K562 (cell line): Measurements from ENCODE around the gene GSTO2. TPM values are rescaled to one million over a fixed set of nuclear protein-coding genes. Genes with fewer than 3 reads are reported as not detected.

ENCODE experiments used
- DPF2 ChIP-seq: fragments of 450-650 bp; IDR thresholded peaks from 2 replicates; pipeline ENCODE4 v1.6.1; 2016
- FOXP1 ChIP-seq: sonication (generic); formaldehyde crosslinking; IDR thresholded peaks from 2 replicates; pipeline ENCODE4 v1.8.0; 2022; ENCODE audit warnings: mild to moderate bottlenecking, missing genetic modification reagents
- HIVEP1 ChIP-seq: fragments of 250-450 bp; sonication (Bioruptor Pico); IDR thresholded peaks from 2 replicates; pipeline ENCODE4 v1.4.0; 2020; ENCODE audit warnings: mild to moderate bottlenecking
- HNRNPUL1 ChIP-seq: fragments of 200-400 bp; formaldehyde crosslinking; IDR thresholded peaks from 2 replicates; pipeline ENCODE4 v1.6.1; 2017; ENCODE audit warnings: low read length
- L3MBTL2 ChIP-seq: fragments of 450-650 bp; IDR thresholded peaks from 2 replicates; pipeline ENCODE4 v1.6.1; 2016; ENCODE audit warnings: mild to moderate bottlenecking, moderate library complexity
- MYBL2 ChIP-seq, 2 experiments: fragments of 450-650 bp in 1 of 2; sonication (generic) in 1 of 2; formaldehyde crosslinking in 1 of 2; IDR thresholded peaks; 2 replicates each; pipeline versions ENCODE4 v1.6.1 to v1.8.1; 2017 to 2022; ENCODE audit warnings: borderline replicate concordance in 1 of 2, inconsistent platforms in 1 of 2, low read depth in 1 of 2, mild to moderate bottlenecking in 1 of 2, missing genetic modification reagents in 1 of 2, moderate library complexity in 1 of 2
- PHB2 ChIP-seq: fragments of 450-650 bp; IDR thresholded peaks from 2 replicates; pipeline ENCODE4 v1.6.1; 2017; ENCODE audit warnings: low read depth
- SRSF9 ChIP-seq: fragments of 200-400 bp; formaldehyde crosslinking; IDR thresholded peaks from 2 replicates; pipeline ENCODE4 v1.6.1; 2017; ENCODE audit warnings: low read depth, low read length, borderline replicate concordance
- ZBTB9 ChIP-seq: fragments of 450-650 bp; formaldehyde crosslinking; IDR thresholded peaks from 2 replicates; pipeline ENCODE4 v1.4.0; 2020; ENCODE audit warnings: mild to moderate bottlenecking, moderate library complexity
- ZNF518B ChIP-seq: fragments of 250-450 bp; sonication (Bioruptor Pico); IDR thresholded peaks from 2 replicates; pipeline ENCODE4 v1.5.0; 2021; ENCODE audit warnings: mild to moderate bottlenecking, moderate library complexity
- ZNF586 ChIP-seq: fragments of 450-650 bp; formaldehyde crosslinking; conservative IDR thresholded peaks from 2 replicates; pipeline ENCODE4 v1.4.0; 2020; ENCODE audit warnings: mild to moderate bottlenecking, moderate library complexity
- polyA plus RNA-seq, 8 experiments: library from polyadenylated mRNA; depleted of rRNA in 4 of 8; stranded (reverse) in 5 of 8; unstranded in 3 of 8; fragments of >200 nt; fragmentation: Nextera tagmentation in 2 of 8; fragmentation: Illumina TruSeq in 1 of 8; extraction: Ambion mirVana in 2 of 8; extraction: Trizol in 1 of 8; gene quantifications; 2 replicates each; pipeline versions ENCODE4 v1.2.1 to v1.2.3, GENCODE V29; 2011 to 2014; ENCODE audit warnings: inconsistent platforms in 1 of 8, missing spikeins in 1 of 8
- total RNA-seq, 7 experiments: library from RNA; depleted of rRNA in 6 of 7; stranded (reverse); fragments of >200 nt in 6 of 7; fragmentation: Illumina TruSeq in 2 of 7; extraction: Trizol in 2 of 7; gene quantifications; 2 replicates each; pipeline versions ENCODE4 v1.2.1 to v1.2.3, GENCODE V29; 2011 to 2021; ENCODE audit warnings: low replicate concordance in 1 of 7
- TF ChIP-seq, protein P1 (sequence below): IDR thresholded peaks from 2 replicates; pipeline ENCODE4 v1.6.1; 2012; ENCODE audit warnings: low read depth, low read length, improper control_type of control experiment, borderline replicate concordance
- TF ChIP-seq, protein P2 (sequence below): fragments of 250-450 bp; sonication (Bioruptor Pico); IDR thresholded peaks from 2 replicates; pipeline ENCODE4 v1.4.0; 2020

Gene GSTO2
- total and polyA plus RNA-seq, 9 of the 15 experiments (the other 6 are each of a cell fraction or from before 2014, with no cell fraction given), result 0.18 to 1.8 (median 0.90) TPM

DNA sequence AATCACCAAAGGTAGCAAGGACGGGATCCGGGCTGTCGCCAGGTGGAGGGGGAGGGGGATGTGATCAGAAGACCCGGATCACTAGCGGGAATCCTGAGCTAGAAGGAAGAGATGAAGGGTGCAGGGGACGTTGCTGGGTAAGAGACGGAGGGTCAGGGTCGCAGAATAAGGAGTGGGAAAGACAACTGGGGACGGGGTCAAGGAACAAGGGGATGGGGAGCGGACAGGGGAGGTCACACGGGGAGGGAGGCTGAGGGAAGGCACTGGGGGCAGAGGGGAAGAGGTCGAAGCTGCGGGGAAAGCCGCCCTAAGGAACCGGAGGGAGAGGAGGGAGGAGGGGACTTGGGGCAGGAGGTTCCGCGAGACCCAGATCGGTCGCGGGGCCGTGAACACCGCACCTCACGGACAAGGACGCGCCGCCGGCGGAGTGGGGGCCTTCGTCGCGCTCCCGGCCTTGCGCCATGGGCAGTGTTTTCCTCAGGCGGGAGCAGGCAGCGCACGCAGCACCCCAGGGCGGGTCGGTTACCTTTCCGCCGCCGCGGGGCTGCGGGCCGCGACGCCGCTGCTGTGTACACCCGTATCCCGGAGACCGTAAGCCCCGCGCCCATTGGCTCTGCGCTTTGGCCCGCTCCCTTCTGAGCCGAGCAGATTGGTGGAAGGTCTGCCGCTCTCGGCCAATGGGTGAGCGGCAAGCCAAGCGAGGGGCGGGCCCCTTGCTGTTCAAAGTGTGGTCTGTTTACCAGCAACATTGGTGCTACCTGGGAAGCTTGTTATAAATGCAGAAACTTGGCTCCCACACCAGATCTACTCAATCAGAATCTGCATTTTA lies 37.0 kb upstream of the GSTO2 start, which contains the start of gene CFAP43 (continued):
- TF ChIP-seq SRSF9 (no peak), HIVEP1 (no peak), ZBTB9 (CRISPR knock-in tag) (no peak), FOXP1 (CRISPR knock-in tag) (no peak), L3MBTL2 (peak; percentile 89), PHB2 (no peak), HNRNPUL1 (no peak), ZNF518B (CRISPR knock-in tag) (no peak), MYBL2 (IDR thresholded peaks at IDR 0.05; ENCODE audit: low read depth) (peak; percentile 86), MYBL2 (CRISPR knock-in tag; IDR thresholded peaks at IDR 0.05; ENCODE audit: borderline replicate concordance) (no peak), DPF2 (no peak), ZNF586 (no peak)
- TF ChIP-seq, protein P1, sequence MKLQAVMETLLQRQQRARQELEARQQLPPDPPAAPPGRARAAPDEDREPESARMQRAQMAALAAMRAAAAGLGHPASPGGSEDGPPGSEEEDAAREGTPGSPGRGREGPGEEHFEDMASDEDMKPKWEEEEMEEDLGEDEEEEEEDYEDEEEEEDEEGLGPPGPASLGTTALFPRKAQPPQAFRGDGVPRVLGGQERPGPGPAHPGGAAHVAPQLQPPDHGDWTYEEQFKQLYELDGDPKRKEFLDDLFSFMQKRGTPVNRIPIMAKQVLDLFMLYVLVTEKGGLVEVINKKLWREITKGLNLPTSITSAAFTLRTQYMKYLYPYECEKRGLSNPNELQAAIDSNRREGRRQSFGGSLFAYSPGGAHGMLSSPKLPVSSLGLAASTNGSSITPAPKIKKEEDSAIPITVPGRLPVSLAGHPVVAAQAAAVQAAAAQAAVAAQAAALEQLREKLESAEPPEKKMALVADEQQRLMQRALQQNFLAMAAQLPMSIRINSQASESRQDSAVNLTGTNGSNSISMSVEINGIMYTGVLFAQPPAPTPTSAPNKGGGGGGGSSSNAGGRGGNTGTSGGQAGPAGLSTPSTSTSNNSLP, result no peak
- TF ChIP-seq, protein P2, sequence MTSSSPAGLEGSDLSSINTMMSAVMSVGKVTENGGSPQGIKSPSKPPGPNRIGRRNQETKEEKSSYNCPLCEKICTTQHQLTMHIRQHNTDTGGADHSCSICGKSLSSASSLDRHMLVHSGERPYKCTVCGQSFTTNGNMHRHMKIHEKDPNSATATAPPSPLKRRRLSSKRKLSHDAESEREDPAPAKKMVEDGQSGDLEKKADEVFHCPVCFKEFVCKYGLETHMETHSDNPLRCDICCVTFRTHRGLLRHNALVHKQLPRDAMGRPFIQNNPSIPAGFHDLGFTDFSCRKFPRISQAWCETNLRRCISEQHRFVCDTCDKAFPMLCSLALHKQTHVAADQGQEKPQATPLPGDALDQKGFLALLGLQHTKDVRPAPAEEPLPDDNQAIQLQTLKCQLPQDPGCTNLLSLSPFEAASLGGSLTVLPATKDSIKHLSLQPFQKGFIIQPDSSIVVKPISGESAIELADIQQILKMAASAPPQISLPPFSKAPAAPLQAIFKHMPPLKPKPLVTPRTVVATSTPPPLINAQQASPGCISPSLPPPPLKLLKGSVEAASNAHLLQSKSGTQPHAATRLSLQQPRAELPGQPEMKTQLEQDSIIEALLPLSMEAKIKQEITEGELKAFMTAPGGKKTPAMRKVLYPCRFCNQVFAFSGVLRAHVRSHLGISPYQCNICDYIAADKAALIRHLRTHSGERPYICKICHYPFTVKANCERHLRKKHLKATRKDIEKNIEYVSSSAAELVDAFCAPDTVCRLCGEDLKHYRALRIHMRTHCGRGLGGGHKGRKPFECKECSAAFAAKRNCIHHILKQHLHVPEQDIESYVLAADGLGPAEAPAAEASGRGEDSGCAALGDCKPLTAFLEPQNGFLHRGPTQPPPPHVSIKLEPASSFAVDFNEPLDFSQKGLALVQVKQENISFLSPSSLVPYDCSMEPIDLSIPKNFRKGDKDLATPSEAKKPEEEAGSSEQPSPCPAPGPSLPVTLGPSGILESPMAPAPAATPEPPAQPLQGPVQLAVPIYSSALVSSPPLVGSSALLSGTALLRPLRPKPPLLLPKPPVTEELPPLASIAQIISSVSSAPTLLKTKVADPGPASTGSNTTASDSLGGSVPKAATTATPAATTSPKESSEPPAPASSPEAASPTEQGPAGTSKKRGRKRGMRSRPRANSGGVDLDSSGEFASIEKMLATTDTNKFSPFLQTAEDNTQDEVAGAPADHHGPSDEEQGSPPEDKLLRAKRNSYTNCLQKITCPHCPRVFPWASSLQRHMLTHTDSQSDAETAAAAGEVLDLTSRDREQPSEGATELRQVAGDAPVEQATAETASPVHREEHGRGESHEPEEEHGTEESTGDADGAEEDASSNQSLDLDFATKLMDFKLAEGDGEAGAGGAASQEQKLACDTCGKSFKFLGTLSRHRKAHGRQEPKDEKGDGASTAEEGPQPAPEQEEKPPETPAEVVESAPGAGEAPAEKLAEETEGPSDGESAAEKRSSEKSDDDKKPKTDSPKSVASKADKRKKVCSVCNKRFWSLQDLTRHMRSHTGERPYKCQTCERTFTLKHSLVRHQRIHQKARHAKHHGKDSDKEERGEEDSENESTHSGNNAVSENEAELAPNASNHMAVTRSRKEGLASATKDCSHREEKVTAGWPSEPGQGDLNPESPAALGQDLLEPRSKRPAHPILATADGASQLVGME (CRISPR knock-in tag), result no peak
